Hematopoietic multipotent progenitor cell treated with erythropoietin and hydrocortisone succinate and interleukin-3 and kit ligand, for 4 days (in vitro differentiated cells): ENCODE measurements around the gene MRGPRG.
"Not testable (repeated sequence)": the region's sequence is repeated elsewhere in the genome, so short reads cannot be mapped to it uniquely, and the experiment has no call there.

Experiments used
- DNase-seq: peaks from one replicate; pipeline ENCODE4 v3.0.0-alpha.2; 2015

The MRGPRG gene

GRCh38 chr11:3218483-3219280 lies at the start of gene MRGPRG:
Gene MRGPRG (minus strand): TSS chr11:3218813. CDS start chr11:3218813, 0 bp downstream.
- DNase-seq, result no peak

DNA sequence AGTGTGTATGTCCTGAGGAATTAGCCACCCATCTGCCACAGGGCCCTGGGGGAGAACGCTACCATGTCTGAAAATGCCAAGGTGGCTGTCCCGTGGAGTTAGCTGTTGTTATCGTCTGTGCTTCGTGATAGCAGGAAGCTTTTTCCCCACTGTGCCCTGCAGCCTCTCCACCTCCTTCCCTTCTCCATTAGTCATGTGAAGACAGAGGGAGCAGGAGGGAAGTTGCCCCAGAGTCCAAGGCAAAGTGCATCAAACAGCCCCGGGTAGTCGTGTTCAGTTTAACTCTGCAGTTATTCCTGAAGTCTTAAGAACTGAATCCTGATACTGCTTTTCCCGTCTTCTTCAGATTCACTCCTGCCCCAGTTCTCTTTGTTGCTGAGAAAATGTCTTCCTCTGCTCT lies 43.9 kb upstream of the MRGPRG start:
- not testable (repeated sequence) for DNase-seq

DNA sequence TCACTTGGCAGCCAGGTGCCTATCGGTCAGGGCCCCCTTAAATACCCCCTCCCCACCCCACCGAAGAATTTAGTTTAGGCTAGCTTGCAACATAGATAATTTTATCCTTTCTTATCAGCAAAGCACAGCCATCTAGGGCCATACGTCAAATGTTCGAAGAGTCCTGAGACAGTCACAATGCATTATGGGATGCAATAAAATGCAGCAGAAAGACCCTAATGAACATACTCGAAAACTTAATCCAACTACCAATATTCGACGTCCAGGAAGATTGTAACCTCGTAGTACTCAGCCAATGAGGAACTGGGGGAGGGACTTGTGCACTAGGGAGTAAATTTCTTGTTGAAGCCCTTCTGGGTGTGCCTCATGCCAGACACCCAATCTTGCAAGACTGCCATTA lies 43.2 kb upstream of the MRGPRG start:
- peak; percentile 70 for DNase-seq

GRCh38 chr11:3257509-3257908 lies 38.9 kb upstream of the MRGPRG start:
- DNase-seq, result not testable (repeated sequence)

DNA sequence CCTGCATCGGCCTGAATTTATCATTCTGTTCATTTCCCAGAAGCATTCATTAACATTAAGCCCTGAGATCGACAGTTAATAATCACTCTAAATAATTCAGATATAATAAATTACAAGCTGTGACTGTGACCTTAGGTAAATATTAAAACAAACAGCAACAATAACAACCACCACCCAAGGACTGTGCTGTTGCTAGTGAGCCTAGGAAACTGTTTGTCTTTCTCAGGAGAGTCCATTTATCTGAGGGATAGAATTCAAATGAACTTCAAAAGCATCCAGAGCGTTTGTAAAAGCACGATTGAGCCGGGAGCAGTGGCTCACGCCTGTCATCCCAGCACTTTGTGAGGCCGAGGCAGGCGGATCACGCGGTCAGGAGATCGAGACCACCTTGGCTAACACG lies 36.6 kb upstream of the MRGPRG start:
- not testable (repeated sequence) for DNase-seq

GRCh38 chr11:3254773-3255172 lies 36.2 kb upstream of the MRGPRG start:
- not testable (repeated sequence) for DNase-seq

DNA sequence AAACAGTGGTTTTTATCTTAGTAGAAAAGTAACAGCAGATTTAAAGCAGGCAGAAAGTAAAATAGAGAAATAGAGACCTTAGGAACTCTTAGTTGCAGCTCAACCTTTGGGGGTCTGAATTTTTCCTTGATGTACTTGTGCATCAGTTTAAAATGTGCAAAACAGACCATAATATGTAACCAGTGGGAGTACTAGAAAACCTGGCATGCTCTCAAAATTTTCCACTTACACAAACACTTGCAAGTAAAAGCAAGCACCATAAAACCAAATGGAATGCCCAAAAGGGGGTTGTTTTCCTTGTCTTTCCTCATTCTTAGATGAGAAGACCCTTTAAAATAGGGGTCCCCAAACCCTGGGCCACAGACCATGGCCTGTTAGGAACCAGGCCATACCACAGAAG lies 26.5 kb upstream of the MRGPRG start:
- no peak for DNase-seq

GRCh38 chr11:3243880-3244279 lies 25.3 kb upstream of the MRGPRG start:
- DNase-seq, result no peak

- no peak for DNase-seq
Measured at GRCh38 chr11:3237119-3237518, 18.5 kb upstream of the MRGPRG start.

DNA sequence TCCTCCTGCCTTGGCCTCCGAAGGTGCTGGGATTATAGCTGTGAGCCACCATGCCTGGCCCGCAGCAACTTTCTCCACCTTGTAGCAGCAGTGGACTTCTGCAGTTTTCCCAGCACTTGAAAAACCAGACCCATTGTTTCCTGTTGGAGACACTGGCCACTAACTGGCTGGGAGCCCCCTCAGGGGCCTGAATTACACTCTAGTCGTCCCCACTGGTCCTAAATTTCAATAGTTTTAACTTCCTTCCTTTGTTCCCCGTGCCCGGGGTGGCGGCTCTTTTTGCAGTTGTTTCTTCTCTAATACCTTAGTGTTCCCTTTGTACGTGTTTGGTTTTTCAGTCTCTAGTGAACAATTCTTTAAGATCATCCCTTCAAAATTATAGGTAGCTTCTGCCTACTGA lies 16.2 kb upstream of the MRGPRG start:
- no peak for DNase-seq

DNA sequence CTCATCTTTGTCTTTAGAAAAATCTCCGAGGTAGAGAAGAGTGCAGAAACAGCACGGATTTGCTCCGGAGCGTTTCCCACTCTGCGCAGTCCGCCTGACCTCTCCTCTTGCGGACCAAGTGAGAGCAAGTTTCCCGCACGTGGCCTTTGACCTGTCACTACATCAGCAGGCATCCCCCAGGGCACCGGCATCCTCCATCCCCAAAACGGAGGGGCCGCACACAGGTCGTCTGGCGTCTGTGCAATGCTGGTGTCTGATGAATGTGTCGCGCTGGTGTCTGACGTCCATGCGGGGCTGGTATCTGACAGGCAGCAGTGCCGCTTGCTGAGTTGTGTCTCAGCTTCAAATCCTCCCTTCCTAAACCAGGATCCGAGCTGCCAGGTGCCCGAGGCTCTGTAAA lies 14.3 kb upstream of the MRGPRG start:
- DNase-seq, result no peak

GRCh38 chr11:3231851-3232744 lies 13.5 kb upstream of the MRGPRG start, which contains the start of gene MRGPRE:
Gene MRGPRE (minus strand): TSS chr11:3232417. CDS start chr11:3228799, 3,618 bp downstream.
- peak; percentile 73 for DNase-seq

DNA sequence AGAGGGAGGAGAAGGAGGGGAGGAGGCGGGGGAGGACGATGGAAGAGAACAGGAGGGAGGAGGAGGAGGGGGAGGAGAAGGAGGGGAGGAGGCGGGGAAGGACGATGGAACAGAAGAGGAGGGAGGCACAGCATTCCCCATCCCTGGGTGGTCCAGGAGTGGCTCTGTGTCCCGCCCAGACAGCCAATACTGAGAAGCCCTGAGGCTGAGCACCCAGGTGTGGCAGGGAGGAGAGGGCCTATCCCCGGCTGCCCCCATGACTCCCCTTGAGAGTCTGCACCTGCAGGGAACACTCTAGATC lies 12.9 kb upstream of the MRGPRG start:
- DNase-seq, result no peak

DNA sequence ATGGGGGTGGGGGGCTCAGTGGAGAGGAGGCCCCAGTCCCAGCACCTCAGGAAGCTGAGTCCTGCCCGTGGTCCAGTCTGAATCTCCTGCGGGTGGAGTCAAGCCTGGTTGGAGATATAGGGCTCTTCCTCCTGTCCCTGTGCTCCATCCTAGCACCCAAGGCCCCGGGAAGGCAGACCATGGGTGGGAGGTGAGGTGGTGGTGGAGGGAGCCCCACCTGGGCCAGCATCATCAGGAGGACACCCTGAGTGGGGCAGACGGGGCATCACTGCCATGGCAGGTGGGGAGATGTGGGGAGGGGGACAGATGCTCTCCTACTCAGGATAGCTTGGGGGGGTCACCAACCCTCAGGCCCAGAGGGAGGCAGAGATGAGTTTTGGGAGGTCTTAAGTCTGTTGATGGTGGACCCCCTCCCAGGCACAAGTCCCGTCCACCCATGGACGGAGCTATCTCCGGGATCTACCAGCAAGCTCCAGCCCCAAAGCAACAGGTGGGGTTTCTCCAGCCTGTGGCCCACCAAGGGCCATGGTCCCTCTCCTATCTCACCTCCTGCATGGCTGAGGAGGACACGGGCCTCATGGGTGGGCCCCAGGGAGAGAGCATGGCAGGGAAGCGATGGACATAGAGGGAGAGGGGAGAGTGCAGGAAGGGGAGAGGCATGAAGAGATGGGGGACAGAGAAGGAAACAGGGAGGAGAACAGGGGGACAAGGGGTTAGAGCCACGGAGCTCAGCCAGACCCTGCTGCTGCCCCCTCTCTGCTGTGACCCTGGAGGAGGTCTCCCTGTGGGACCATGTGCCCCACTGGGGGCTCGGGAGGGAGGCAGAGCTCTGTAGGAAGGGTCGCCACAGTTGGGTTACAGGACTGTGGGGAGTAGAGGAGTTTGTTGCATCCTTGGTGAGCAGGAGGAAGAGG lies 12.3 kb upstream of the MRGPRG start:
- no peak for DNase-seq

- DNase-seq, result no peak
Measured at GRCh38 chr11:3229673-3230630, 11.3 kb upstream of the MRGPRG start.

GRCh38 chr11:3228445-3228829 lies 9.8 kb upstream of the MRGPRG start:
- no peak for DNase-seq

DNA sequence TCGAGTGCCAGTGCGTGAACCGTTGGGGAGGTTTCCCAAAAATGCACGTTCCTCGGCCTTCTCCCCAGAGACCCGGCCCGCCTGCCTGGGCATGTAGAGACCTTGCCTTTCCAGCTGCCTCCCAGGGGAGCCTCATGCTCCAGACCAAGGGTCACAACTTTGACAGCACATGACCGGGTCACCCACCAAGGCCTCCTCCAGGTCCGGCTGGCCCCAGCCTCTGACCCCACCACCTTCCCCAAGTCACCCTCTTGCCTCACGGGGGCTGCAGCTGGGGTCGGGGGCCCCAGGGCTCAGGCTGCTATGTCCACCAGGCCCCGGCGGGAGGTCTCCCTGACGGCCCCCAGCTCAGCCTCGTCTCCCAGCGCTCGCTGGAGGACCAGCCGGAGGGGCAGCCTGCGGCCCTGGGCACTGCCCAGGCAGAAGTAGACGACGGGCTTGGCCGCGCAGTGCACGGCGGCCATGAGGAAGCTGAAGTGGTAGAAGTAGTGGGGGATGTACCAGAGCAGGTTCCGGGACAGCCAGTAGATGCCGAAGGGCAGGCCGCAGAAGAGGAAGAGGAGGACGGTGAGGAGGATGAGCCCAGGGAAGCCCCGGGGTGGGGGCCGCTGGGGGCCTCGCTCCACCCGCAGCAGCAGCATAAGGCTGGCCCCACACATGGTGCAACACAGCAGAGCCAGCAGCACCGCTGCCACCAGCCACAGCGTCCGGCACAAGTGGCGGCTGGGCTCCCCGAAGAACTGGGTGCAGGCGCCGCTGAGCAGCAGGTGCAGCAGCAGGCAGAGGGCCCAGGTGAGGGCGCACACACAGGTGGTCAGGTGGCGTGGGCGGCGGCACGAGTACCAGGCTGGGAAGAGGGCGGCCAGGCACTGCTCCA lies 9.2 kb upstream of the MRGPRG start:
- DNase-seq, result no peak

DNA sequence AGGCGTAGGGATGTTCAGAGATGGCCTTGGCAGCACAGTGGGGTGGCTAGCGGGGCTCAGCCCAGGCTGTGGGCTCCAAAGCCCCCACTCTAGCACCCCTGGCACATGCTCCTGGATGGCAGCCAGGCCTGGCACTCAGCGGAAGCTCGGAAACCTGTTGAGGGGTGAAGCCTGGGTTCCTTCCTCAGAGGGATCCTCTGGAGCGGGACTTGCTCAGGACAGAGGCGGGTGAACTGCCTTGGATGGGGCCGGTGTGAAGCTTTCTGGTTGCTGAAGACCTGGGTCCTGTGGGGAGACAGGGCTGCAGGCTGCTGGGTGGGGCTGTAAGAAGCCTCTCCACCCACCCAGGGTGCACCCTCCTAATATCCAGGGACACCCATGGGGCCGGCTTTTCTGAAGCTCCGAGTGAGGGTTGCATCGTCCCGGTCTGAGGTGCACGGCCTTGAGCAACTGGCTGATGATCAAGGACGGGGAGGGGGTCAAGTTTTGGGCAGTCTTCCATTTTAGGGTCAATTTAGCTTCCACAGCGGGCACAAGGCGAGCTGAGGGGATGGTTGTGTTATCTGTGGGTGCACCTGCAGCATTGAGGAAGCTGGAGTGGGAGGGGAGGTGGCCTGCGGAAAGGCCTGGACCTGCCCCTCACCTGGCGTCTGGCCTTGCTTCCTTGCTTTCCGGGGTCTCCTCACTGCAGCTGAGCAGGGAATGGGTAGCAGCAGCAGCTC lies 8.4 kb upstream of the MRGPRG start:
- DNase-seq, result no peak

- DNase-seq, result peak; percentile 29
Measured at GRCh38 chr11:3225826-3226750, 7.5 kb upstream of the MRGPRG start.
